ENCODE data around the gene PCGF6.

- TF ChIP-seq CTCF (IDR thresholded peaks at IDR 0.05; ENCODE audit: insufficient read depth, low read length, poor library complexity, severe bottlenecking): no peak
- TF ChIP-seq EZH2phosphoT487 (conservative IDR thresholded peaks at IDR 0.05; ENCODE audit: low read length): no peak
These were observed 85.1 kb downstream of the PCGF6 start for GRCh38 chr10:103265717-103266329.

All from SU-DHL-6 (cell line).